NCI-H82 treated with DMSO at 0.1 percent for 48 hours (cell line): ENCODE data around the gene FAM98C.

Experiments used
- DNase-seq: peaks from one replicate; lab custom pipeline; 2025; ENCODE audit not compliant: unreplicated experiment; lab: John Stamatoyannopoulos, UW

Gene FAM98C

GRCh38 chr19:38377052-38377451 lies 25.8 kb upstream of the FAM98C start:
- no peak for DNase-seq

- no peak for DNase-seq
Observed at GRCh38 chr19:38378866-38379265, 24.0 kb upstream of the FAM98C start.

GRCh38 chr19:38381138-38381537 lies 21.8 kb upstream of the FAM98C start:
- no peak for DNase-seq

- DNase-seq = no peak
Observed at GRCh38 chr19:38383184-38383583, 19.7 kb upstream of the FAM98C start.

GRCh38 chr19:38383743-38384142 lies 19.1 kb upstream of the FAM98C start:
- DNase-seq = no peak

- no peak for DNase-seq
Observed at GRCh38 chr19:38384209-38385027, 18.5 kb upstream of the FAM98C start.

GRCh38 chr19:38385057-38385803 lies 17.7 kb upstream of the FAM98C start:
- no peak for DNase-seq

GRCh38 chr19:38385804-38386257 lies 17.1 kb upstream of the FAM98C start:
- no peak for DNase-seq

- DNase-seq = no peak
Observed at GRCh38 chr19:38386300-38386970, 16.5 kb upstream of the FAM98C start.

- no peak for DNase-seq
Observed at GRCh38 chr19:38386971-38387549, 15.8 kb upstream of the FAM98C start.

- DNase-seq = peak; percentile 83
Observed at GRCh38 chr19:38387550-38388348, 15.1 kb upstream of the FAM98C start, which contains the start of gene GGN. Gene GGN (minus strand): TSS chr19:38388034. CDS start chr19:38387261, 773 bp downstream.

GRCh38 chr19:38388349-38389100 lies 14.4 kb upstream of the FAM98C start, which contains the start of gene SPRED3:
Gene SPRED3 (plus strand): TSS chr19:38388697. CDS start chr19:38390303, 1,606 bp downstream.
- DNase-seq = no peak

GRCh38 chr19:38389101-38389925 lies 13.6 kb upstream of the FAM98C start:
- DNase-seq = no peak

- DNase-seq = no peak
Observed at GRCh38 chr19:38389957-38390924, 12.7 kb upstream of the FAM98C start.

GRCh38 chr19:38391911-38392464 lies 10.9 kb upstream of the FAM98C start:
- no peak for DNase-seq

- no peak for DNase-seq
Observed at GRCh38 chr19:38392707-38393308, 10.1 kb upstream of the FAM98C start.

GRCh38 chr19:38394488-38394887 lies 8.4 kb upstream of the FAM98C start:
- peak; percentile 56 for DNase-seq
